BE2C (cell line): ENCODE results near the gene ZFAND6.

Experiments
- DNase-seq: peaks from one replicate; pipeline ENCODE4 v3.0.0-alpha.2; 2020
- H3K27me3 ChIP-seq: fragments of 250-450 bp; sonication (Bioruptor Pico); 2 replicates; pipeline ENCODE4 v1.5.1; 2020; ENCODE audit warnings: mild to moderate bottlenecking
- H3K36me3 ChIP-seq: fragments of 250-450 bp; sonication (Bioruptor Pico); 2 replicates; pipeline ENCODE4 v1.5.1; 2020; ENCODE audit warnings: mild to moderate bottlenecking
- H3K4me1 ChIP-seq: fragments of 250-450 bp; sonication (Bioruptor Pico); 2 replicates; pipeline ENCODE4 v1.5.1; 2020
- H3K4me3 ChIP-seq: 2 replicates; pipeline ENCODE4 v1.5.1; 2011; ENCODE audit warnings: low read depth, low read length
- H3K9me3 ChIP-seq: fragments of 250-450 bp; sonication (Bioruptor Pico); 2 replicates; pipeline ENCODE4 v1.5.1; 2020
- CTCF ChIP-seq: IDR thresholded peaks from 2 replicates; pipeline ENCODE4 v1.5.1; 2012; ENCODE audit warnings: mild to moderate bottlenecking, low read depth, low read length

The ZFAND6 gene

GRCh38 chr15:80170596-80170995, 111.1 kb downstream of the ZFAND6 start:
- no peaks in the 10 kb centered on the region for H3K9me3 ChIP-seq
- H3K36me3 ChIP-seq: no peaks in the 10 kb centered on the region
- H3K4me1 ChIP-seq: peaks cover 2% of the 10 kb centered on the region; the same call in 1 of the 2 replicates
- no peak overlapping the region for H3K4me3 ChIP-seq
- no peaks in the 10 kb centered on the region for H3K27me3 ChIP-seq
- TF ChIP-seq CTCF: no peak
- no peak for DNase-seq

GRCh38 chr15:80171787-80172186, 112.3 kb downstream of the ZFAND6 start:
- peaks cover 2% of the 10 kb centered on the region; the same call in 1 of the 2 replicates for H3K4me1 ChIP-seq
- H3K4me3 ChIP-seq: no peak overlapping the region
- no peaks in the 10 kb centered on the region for H3K9me3 ChIP-seq
- H3K27me3 ChIP-seq: no peaks in the 10 kb centered on the region
- no peak for TF ChIP-seq CTCF
- H3K36me3 ChIP-seq: no peaks in the 10 kb centered on the region
- DNase-seq: no peak

GRCh38 chr15:80172401-80172800, 112.9 kb downstream of the ZFAND6 start:
- H3K27me3 ChIP-seq: no peaks in the 10 kb centered on the region
- no peak for DNase-seq
- H3K4me3 ChIP-seq: no peak overlapping the region
- H3K9me3 ChIP-seq: no peaks in the 10 kb centered on the region
- no peak for TF ChIP-seq CTCF
- peaks cover 2% of the 10 kb centered on the region; the same call in 1 of the 2 replicates for H3K4me1 ChIP-seq
- no peaks in the 10 kb centered on the region for H3K36me3 ChIP-seq

- TF ChIP-seq CTCF: peak; percentile 65
- Histone ChIP-seq H3K27me3 (no peaks in the 10 kb centered on the region), H3K9me3 (no peaks in the 10 kb centered on the region), H3K4me1 (peaks cover 2% of the 10 kb centered on the region; the same call in 1 of the 2 replicates), H3K36me3 (no peaks in the 10 kb centered on the region), H3K4me3 (no peak overlapping the region)
- DNase-seq: peak; percentile 58
Measured at GRCh38 chr15:80173022-80173759, 113.7 kb downstream of the ZFAND6 start.

- H3K27me3 ChIP-seq: no peaks in the 10 kb centered on the region
- peak; percentile 61 for DNase-seq
- no peak for TF ChIP-seq CTCF
- no peak overlapping the region for H3K4me3 ChIP-seq
- peaks cover 2% of the 10 kb centered on the region; the same call in 1 of the 2 replicates for H3K4me1 ChIP-seq
- H3K9me3 ChIP-seq: no peaks in the 10 kb centered on the region
- no peaks in the 10 kb centered on the region for H3K36me3 ChIP-seq
Measured at GRCh38 chr15:80174017-80174746, 114.7 kb downstream of the ZFAND6 start.

- TF ChIP-seq CTCF: no peak
- Histone ChIP-seq H3K4me3 (no peak overlapping the region), H3K4me1 (peaks cover 2% of the 10 kb centered on the region; the same call in 1 of the 2 replicates), H3K9me3 (no peaks in the 10 kb centered on the region), H3K36me3 (no peaks in the 10 kb centered on the region), H3K27me3 (no peaks in the 10 kb centered on the region)
- DNase-seq: no peak
Measured at GRCh38 chr15:80175436-80175835, 116.0 kb downstream of the ZFAND6 start.
